Right forelimb (tissue), 1 donor: ENCODE measurements around the gene CREB5.

Experiments
- DNase-seq: peaks from one replicate; pipeline ENCODE4 v3.0.0-alpha.2; 2018

The CREB5 gene

DNA sequence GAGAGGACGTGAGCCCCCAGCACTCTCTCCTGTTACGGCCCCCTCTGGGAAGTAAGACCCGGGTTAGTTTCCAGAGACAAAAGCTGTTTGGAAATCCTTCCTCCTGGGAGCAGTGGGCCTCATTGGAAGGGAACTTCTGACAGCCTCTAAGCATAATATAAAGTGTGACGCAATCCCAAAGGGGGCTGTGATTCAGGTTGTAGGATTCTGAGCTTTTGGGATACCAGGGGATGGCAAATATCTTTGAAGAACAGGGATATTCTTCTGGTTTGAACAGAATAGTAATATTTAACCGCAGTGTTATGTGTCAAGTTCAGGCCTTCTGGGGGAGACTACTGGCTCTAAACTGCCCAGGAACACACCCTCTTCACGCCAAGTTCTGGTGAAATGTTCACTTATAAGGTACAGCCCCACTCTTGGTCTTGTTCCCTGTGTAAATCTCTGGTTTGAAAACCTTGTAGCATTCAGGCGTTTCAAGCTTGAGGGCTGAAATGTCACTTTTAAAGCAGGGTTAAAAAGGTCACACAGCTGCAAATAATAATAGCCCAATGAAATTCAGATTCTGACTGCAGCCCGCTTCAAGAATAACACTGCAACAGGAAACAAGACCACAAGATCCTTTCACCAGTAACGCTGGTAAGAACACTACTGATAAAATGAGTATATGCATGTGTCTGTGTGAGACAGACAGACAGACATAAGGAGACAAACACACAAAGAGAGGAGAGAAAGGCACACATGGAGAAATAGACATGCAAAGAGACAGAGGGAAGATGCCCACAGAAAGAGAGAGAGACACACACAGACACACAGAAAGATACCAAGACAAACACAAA is 69.0 kb downstream of the CREB5 start:
- peak; percentile 50 for DNase-seq

GRCh38 chr7:28483112-28483511 is 70.8 kb downstream of the CREB5 start:
- DNase-seq = no peak

DNA sequence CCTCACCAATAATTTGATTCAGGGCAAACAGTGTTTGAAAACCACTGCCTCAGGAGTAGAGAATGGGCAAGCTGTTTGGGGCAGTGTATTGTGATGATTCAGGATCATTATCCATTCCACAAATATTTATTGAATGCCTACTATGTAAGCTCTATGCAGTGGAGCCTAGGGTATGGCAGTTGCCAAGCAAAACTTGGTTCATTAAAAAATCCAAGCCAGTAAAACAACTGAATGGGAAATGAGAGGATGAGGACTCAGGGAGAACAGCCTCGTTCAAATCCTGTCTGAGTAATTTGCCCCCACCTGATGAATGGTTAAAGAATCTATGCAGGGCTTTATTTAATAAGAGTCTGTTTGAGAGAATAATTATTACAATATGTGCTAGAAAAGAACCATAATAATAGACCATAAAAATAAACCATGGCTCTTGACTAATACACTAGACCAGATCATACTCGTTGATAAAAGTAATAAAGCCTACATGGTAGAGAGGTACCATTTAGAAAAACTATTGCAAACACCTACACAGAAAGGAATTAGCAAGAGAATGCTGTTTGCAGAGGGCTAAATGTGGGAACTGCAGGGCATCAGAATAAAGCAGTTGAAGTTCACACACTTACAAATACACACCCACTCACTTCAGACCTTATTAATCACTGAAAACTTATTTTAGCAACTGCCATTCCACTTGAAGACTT is 71.7 kb downstream of the CREB5 start:
- DNase-seq = no peak

GRCh38 chr7:28484606-28484935 is 72.3 kb downstream of the CREB5 start:
- no peak for DNase-seq

DNA sequence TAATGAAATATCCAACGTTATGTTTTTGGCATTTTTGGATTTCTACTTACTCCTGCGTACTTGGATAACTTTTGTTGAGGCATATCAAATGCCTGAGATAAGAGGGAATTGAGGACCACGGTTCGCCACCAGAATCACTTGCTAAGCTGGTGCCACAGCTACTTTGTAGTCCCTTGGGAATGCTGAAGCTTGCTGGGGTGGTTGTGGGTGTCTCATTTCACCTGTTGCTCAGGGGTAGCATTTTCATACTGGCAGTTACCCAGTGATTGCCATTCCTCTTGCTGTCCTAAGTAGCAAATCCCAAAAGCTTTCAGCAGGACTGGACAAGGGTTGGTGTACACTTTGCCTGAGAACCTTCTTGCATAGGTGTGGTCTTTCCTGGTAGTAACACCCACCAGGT is 75.2 kb downstream of the CREB5 start:
- no peak for DNase-seq

DNA sequence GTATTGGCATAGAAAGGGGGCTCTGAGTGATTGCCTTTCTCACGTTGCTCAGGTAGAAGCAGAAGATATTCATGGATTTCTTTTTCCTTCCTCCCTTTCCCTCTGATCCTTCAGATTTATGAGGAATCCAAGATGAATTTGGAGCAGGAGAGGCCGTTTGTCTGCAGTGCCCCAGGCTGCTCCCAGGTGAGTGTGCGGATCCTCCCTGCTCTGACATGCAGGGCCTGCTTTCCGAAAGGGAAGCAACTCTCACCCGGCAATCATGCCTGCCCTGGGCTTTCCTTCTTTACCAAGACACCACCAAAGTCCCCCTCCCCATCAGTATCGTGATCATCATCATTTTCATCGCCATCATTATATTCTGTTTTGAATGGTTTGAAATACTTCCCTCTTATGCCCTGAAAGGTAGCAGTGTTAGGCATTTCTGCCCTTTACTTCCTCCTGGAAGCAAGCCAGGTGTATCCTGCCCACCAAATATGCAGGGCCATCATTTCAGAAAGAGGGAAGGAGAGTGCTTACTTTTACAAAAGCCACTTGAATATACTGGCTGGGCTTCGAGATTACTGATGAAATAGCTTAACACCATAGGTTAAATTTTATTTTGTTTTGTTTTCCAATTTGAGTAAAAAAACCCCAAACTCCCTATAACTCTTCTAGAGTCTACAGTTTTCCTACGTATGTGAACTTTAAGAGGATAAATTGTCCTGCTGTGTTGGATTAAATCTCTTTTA is 75.9 kb downstream of the CREB5 start:
- no peak for DNase-seq

DNA sequence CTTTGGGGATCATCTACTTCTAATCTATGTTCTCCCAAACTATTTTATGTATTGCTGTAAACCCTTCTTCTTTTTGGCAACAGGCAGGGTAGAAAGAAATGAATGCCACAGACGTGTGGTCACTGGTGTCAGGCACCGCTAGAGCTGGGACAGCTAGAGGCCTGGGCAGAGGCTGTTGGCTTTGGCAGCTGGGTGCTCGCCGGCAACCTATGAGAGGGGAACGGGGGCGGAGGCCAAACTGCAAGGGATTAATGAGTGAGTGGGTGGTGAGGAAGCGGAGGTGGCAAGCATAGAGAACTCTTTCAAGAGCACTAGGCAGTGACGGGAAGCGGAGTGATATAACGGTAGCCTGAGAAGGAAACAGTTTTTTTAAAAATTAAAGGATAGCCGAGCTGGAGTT is 78.5 kb downstream of the CREB5 start:
- no peak for DNase-seq

- no peak for DNase-seq
Observed at GRCh38 chr7:28493477-28493876, 81.2 kb downstream of the CREB5 start.

- DNase-seq = no peak
Observed at GRCh38 chr7:28497009-28497408, 84.7 kb downstream of the CREB5 start.

DNA sequence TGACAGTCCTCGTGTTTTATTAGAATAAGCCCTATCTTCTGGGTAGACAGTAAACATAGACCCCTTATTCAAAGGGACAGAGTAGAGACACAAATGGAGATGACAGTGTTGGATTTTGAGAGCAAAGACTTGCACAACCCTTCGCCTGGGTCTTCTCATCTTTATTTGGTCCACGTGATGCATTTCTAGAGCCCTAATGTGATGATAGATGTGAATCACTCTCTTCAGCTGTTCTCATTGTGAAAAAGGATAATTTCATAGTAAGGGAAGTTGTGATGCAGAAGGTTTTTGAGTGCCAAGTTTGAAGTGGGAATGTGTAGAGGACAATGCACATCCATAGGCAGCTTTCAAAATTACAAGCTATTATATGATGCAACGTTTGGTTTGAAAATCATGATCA is 86.3 kb downstream of the CREB5 start:
- no peak for DNase-seq

- DNase-seq = no peak
Observed at GRCh38 chr7:28500138-28500537, 87.8 kb downstream of the CREB5 start.

- DNase-seq = no peak
Observed at GRCh38 chr7:28502408-28502807, 90.1 kb downstream of the CREB5 start.

DNA sequence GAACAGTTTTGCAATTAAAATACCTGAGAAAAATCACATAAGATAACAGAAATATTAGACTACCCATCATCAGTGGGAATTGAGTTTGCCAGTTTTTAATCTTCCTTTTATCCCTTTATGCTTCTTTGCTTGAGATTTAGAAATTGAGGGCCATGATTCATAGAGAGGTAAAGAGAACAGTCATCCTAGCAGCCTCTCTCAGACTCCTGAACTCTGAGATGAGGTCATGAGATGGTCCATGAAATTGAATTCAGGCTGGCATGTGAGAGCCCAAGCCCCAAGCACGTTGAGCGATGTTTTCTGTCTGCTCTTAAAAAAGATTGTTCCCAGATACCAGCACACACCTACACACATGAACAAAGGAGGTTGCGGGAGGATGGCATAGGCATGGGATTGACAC is 91.1 kb downstream of the CREB5 start:
- DNase-seq = no peak

DNA sequence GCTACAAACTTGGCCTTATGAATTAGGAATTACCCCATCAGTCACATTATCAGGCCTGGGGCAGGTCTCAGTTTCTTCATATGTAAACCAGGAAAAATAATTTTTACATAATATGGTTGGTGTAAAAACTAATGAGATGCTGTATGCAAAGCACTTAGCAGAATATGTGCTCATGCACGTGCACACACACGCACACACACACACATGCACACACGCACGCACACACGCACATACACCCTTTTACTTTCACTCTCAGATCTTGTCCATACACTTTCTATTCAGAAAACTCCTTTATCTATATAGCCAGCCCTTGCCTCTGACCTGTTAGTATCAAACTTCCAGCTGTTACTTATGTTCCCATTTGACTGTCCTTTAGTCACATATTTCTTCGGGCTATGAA is 92.7 kb downstream of the CREB5 start:
- DNase-seq = no peak

- DNase-seq = no peak
Observed at GRCh38 chr7:28505867-28506266, 93.5 kb downstream of the CREB5 start.

DNA sequence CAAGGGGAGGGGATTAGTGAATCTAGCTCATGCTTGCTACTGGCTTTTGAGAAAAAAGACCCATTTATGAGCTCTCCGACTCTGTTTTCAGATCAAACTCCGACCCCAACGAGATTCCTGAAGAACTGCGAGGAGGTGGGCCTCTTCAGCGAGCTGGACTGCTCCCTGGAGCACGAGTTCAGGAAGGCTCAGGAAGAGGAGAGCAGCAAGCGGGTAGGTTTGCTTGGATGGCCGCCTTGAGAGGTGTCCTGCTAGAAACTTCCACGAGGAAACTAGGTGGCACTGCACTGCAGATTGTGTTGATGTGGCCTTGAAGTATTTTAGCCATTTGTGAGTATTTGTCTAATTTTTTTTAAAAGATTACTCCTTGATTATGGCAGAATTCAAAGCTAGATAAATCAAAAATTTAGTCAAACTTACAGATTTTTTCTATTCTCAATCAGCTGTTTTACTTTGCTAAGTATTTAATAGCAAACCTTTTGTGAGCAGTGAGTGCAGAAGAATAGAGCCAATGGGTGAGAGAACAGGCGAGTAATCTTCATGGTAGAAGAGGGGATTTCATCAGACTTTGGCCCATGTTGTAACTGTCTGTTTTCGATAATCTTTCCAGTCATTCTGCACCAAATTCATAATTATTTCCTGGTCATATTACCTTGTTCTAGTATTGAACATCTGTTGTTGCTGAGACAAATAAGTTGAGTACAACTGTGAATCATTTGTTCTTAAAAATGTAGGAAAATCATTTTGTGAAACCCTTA is 95.4 kb downstream of the CREB5 start:
- DNase-seq = no peak

DNA sequence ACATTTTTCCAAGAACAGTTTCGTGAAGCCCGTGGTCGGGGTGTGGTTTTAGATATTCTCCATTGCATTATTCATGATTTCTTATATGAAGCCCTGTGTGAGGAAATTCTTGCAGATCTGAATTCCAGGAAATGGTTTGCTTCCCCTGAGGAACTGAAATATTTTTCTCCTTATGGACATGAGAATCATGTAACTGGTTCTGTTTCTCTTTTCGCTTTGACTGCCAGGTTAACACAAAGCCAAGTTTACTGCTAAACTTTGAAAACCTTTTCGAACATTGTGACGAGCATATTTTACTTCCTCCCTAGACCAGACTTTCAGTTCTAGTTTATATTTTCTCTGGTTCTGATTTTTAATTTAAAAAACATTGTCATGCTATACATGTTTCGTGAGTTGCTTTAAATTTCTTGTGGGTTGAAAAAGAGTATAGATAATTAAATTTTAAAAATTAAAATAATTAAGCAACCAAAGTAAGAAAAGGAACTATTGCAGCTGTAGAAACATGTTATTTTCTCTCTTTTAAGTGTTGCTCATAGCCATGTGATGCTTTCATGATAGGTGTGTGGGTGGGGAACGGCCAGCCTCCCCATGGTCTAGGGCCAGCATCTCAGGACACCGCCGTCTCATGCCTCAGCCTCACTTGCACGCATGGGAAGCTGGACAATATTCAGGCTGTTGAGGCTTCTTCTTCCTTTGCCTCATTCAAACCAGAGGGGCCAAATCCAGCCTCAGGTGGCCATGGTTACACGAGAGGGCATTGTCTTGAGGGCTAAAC is 97.1 kb downstream of the CREB5 start:
- no peak for DNase-seq

DNA sequence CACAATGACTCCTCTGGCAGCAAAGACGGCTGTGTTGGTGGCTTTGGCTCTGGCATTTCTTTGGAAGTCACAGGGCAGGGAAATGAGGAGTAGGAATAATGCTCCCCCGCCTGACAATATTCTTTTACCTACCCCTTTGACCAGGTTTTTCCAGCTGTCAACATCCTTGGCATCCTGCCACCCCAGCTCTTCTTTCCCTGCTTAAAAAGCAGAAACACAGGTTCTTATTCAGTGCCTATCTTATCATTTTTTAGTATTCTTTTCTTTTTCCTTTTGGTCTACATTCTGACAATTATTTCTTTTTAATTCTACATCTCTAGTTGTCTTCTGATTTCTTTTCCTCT is 97.7 kb downstream of the CREB5 start:
- DNase-seq = no peak

DNA sequence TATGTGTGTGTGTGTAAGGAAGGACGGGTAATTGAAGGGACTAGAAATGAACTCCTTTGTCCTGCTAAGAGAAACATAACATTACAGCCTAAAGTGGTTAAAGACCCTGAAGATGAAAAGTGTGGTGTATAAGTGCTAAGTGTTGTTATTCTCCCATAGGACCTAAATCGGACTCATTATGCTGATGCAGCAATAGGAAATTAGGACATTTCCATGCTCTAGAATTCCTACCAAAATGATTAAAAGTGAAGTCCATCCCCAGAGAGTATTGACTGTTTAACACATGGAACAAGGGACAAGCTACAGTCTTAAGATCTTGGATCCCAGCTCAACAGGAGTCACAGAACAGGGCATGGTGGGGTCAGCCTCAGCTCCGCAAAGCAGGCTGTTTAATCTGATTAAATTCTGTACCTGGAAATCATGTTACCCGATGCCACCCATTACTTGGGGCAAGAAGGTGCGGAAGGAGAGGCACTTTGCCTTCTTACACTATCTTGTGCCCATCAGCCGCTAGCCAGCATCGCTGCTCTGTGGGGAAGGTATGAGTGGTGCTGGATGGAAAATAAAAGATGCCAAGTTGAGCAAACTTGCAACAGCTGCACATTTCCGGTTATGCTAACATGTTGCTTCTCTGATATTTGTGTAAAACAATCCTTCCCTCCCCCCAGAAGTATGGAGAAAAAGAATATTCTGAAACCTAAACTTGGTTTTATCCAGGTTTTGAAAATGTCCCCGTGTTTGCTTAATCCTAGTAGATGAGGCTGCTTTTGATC is 100.5 kb downstream of the CREB5 start:
- DNase-seq = no peak

DNA sequence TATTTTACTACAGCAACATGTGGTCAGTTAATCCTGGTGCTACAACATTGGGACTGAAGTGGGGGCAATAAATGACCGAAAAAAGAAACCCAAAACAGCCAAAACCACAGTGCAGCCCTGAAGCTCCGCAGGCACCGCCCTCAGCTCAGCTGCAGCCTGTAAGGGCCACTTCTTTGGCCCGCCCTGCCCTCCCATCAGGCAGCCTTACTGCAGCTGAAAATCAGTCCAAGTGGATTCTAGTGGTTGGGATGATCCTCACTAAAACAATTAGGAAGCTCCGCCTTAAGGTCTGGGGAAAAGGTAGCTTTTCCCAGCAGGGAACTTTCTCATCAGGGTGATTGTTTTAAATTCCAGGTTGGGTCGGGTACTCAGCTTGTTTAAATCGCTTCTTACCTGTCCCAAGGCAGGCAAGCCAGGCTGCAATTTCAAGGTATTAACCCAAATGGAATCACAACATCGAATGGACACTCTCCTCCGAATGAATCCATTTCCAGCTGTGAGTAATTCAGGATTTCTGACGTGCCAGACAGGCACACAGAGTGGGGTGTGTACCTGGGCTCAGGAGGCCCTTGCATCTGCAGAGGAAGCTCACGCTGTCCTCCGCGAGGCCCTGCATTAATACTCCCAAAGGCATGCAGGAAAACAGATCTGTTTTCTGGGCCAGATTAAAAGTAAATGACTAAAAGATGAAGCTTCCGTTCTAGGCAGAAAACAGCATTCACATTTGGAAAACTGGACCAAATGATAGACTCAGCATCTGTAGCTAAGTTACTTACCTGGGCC is 104.3 kb downstream of the CREB5 start:
- DNase-seq = no peak

- no peak for DNase-seq
Observed at GRCh38 chr7:28517206-28517605, 104.9 kb downstream of the CREB5 start.
